Measurements from ENCODE around the gene ITIH5.

Gene ITIH5

GRCh38 chr10:7512487-7512886 is 154.3 kb downstream of the ITIH5 start:
- no peak overlapping the region for H3K4me3 ChIP-seq (ENCODE audit: low read length in 2 of 2)
- H3K9me3 ChIP-seq (replicated peaks in 1 of 2; ENCODE audit: control insufficient read depth in 2 of 2, insufficient read depth in 1 of 2, low read depth in 1 of 2, low read length in 2 of 2): peaks cover 0 to 3% of the 10 kb centered on the region in 2 donors
- H2AFZ ChIP-seq (ENCODE audit: low read length): no peak overlapping the region
- H2BK15ac ChIP-seq (ENCODE audit: low read length): no peak overlapping the region
- no peak overlapping the region for H3K4me2 ChIP-seq (ENCODE audit: insufficient read depth, low read length, poor library complexity, severe bottlenecking)
- H3K14ac ChIP-seq (ENCODE audit: low read length): no peak overlapping the region
- DNase-seq (ENCODE audit: low spot score): no peak
- no peaks in the 10 kb centered on the region for H3K27me3 ChIP-seq (ENCODE audit: control insufficient read depth in 3 of 3, insufficient read depth in 3 of 3, low read depth in 1 of 3, low read length in 3 of 3)
- no peak overlapping the region for H2BK120ac ChIP-seq (ENCODE audit: low read depth, low read length)
- no peak overlapping the region for H3K27ac ChIP-seq (replicated peaks; ENCODE audit: low read length)
- H4K8ac ChIP-seq (ENCODE audit: low read depth, low read length): no peak overlapping the region
- no peak overlapping the region for H2BK5ac ChIP-seq (ENCODE audit: low read length)
- H4K91ac ChIP-seq (ENCODE audit: low read depth, low read length, poor library complexity): no peak overlapping the region
- H3K4me1 ChIP-seq (ENCODE audit: control insufficient read depth in 2 of 2, insufficient read depth in 1 of 2, low read depth in 1 of 2, low read length in 2 of 2): peaks cover 0 to 2% of the 10 kb centered on the region in 2 donors
- no peak overlapping the region for H3K23ac ChIP-seq (ENCODE audit: low read depth, low read length, poor library complexity)
- H3K4ac ChIP-seq (ENCODE audit: low read length): no peak overlapping the region
- no peak overlapping the region for H2AK5ac ChIP-seq (ENCODE audit: low read depth, low read length)
- WGBS, 2 donors (ENCODE audit: extremely low coverage in 2 of 2, insufficient read length in 2 of 2, insufficient replicate concordance in 1 of 2): no CpG with 5 or more reads among the region's 7 CpGs
- no peak overlapping the region for H2BK12ac ChIP-seq (ENCODE audit: low read length)
- H3K9ac ChIP-seq (ENCODE audit: low read depth, low read length, poor library complexity): no peak overlapping the region
- no peaks in the 10 kb centered on the region for H3K36me3 ChIP-seq (replicated peaks in 1 of 2; ENCODE audit: control insufficient read depth in 2 of 2, insufficient read depth in 2 of 2, low read length in 2 of 2)
- H3K18ac ChIP-seq (ENCODE audit: low read length): no peak overlapping the region
- no peaks in the 10 kb centered on the region for H3K79me1 ChIP-seq (ENCODE audit: low read depth, low read length)

- Histone ChIP-seq H3K36me3 (replicated peaks in 1 of 2; ENCODE audit: control insufficient read depth in 2 of 2, insufficient read depth in 2 of 2, low read length in 2 of 2) (no peaks in the 10 kb centered on the region), H4K91ac (ENCODE audit: low read depth, low read length, poor library complexity) (no peak overlapping the region), H3K27ac (replicated peaks; ENCODE audit: low read length) (no peak overlapping the region), H3K4ac (ENCODE audit: low read length) (no peak overlapping the region), H2BK120ac (ENCODE audit: low read depth, low read length) (no peak overlapping the region), H2BK15ac (ENCODE audit: low read length) (no peak overlapping the region), H3K14ac (ENCODE audit: low read length) (no peak overlapping the region), H2BK12ac (ENCODE audit: low read length) (no peak overlapping the region), H3K9me3 (replicated peaks in 1 of 2; ENCODE audit: control insufficient read depth in 2 of 2, insufficient read depth in 1 of 2, low read depth in 1 of 2, low read length in 2 of 2) (peaks cover 0 to 3% of the 10 kb centered on the region in 2 donors), H3K9ac (ENCODE audit: low read depth, low read length, poor library complexity) (no peak overlapping the region), H4K8ac (ENCODE audit: low read depth, low read length) (no peak overlapping the region), H3K4me2 (ENCODE audit: insufficient read depth, low read length, poor library complexity, severe bottlenecking) (no peak overlapping the region), H3K23ac (ENCODE audit: low read depth, low read length, poor library complexity) (no peak overlapping the region), H3K4me1 (ENCODE audit: control insufficient read depth in 2 of 2, insufficient read depth in 1 of 2, low read depth in 1 of 2, low read length in 2 of 2) (peaks cover 0 to 2% of the 10 kb centered on the region in 2 donors), H2AK5ac (ENCODE audit: low read depth, low read length) (no peak overlapping the region), H3K27me3 (ENCODE audit: control insufficient read depth in 3 of 3, insufficient read depth in 3 of 3, low read depth in 1 of 3, low read length in 3 of 3) (no peaks in the 10 kb centered on the region), H2BK5ac (ENCODE audit: low read length) (no peak overlapping the region), H2AFZ (ENCODE audit: low read length) (no peak overlapping the region), H3K18ac (ENCODE audit: low read length) (no peak overlapping the region), H3K4me3 (ENCODE audit: low read length in 2 of 2) (no peak overlapping the region), H3K79me1 (ENCODE audit: low read depth, low read length) (no peaks in the 10 kb centered on the region)
- no CpG with 5 or more reads among the region's 6 CpGs for WGBS, 2 donors (ENCODE audit: extremely low coverage in 2 of 2, insufficient read length in 2 of 2, insufficient replicate concordance in 1 of 2)
- DNase-seq (ENCODE audit: low spot score): no peak
These were observed 155.2 kb downstream of the ITIH5 start for GRCh38 chr10:7511612-7512011.

Data from neuronal stem cell (in vitro differentiated cells).